NCI-H128 (cell line): ENCODE data around the gene ELP1.
A peak's percentile ranks its signal among the peaks of the same experiment; 100 is the strongest.
"Not testable (repeated sequence)": the region's sequence is repeated elsewhere in the genome, so short reads cannot be mapped to it uniquely, and the experiment has no call there.

Source experiments
- DNase-seq: peaks from one replicate; lab custom pipeline; 2025; ENCODE audit not compliant: unreplicated experiment; lab: John Stamatoyannopoulos, UW

Gene ELP1

GRCh38 chr9:108928386-108928785, 5.5 kb downstream of the ELP1 start:
- DNase-seq: no peak

GRCh38 chr9:108924466-108924865, 9.5 kb downstream of the ELP1 start:
- no peak for DNase-seq

- no peak for DNase-seq
Observed at GRCh38 chr9:108921200-108921599, 12.7 kb downstream of the ELP1 start.

GRCh38 chr9:108920401-108920800, 13.5 kb downstream of the ELP1 start:
- DNase-seq: not testable (repeated sequence)

- no peak for DNase-seq
Observed at GRCh38 chr9:108919517-108919916, 14.4 kb downstream of the ELP1 start.

- no peak for DNase-seq
Observed at GRCh38 chr9:108913391-108913790, 20.5 kb downstream of the ELP1 start.

GRCh38 chr9:108911820-108912219, 22.1 kb downstream of the ELP1 start:
- DNase-seq: no peak

- no peak for DNase-seq
Observed at GRCh38 chr9:108910914-108911313, 23.0 kb downstream of the ELP1 start.

- no peak for DNase-seq
Observed at GRCh38 chr9:108910402-108910801, 23.5 kb downstream of the ELP1 start.

GRCh38 chr9:108905494-108905893, 28.4 kb downstream of the ELP1 start:
- no peak for DNase-seq

GRCh38 chr9:108904161-108904560, 29.8 kb downstream of the ELP1 start:
- no peak for DNase-seq

GRCh38 chr9:108903420-108904103, 30.4 kb downstream of the ELP1 start:
- DNase-seq: no peak

GRCh38 chr9:108900176-108900575, 33.7 kb downstream of the ELP1 start:
- DNase-seq: no peak

GRCh38 chr9:108899023-108899695, 34.8 kb downstream of the ELP1 start:
- not testable (repeated sequence) for DNase-seq

GRCh38 chr9:108897324-108898096, 36.4 kb downstream of the ELP1 start:
- no peak for DNase-seq

- DNase-seq: no peak
Observed at GRCh38 chr9:108894225-108894997, 39.5 kb downstream of the ELP1 start.

GRCh38 chr9:108889649-108890067, 44.3 kb downstream of the ELP1 start:
- no peak for DNase-seq

GRCh38 chr9:108886594-108887271, 47.2 kb downstream of the ELP1 start:
- DNase-seq: not testable (repeated sequence)

- peak; percentile 78 for DNase-seq
Observed at GRCh38 chr9:108885643-108886348, 48.1 kb downstream of the ELP1 start.

GRCh38 chr9:108884701-108885100, 49.2 kb downstream of the ELP1 start:
- no peak for DNase-seq
